ENCODE results near the gene MECR. TPM values are rescaled to one million over a fixed set of nuclear protein-coding genes. Genes with fewer than 3 reads are reported as not detected.

The MECR gene
- total and polyA plus RNA-seq, 10 of the 15 experiments (the other 5 are each of a cell fraction or from before 2014, with no cell fraction given), result 7.6 to 66.3 (median 38.7) TPM

- no peak for TF ChIP-seq SKIL (IDR thresholded peaks at IDR 0.05; ENCODE audit: low read depth, poor library complexity, severe bottlenecking)
- TF ChIP-seq IKZF1 (conservative IDR thresholded peaks at IDR 0.05), result peak; percentile 78
- TF ChIP-seq NFYB (IDR thresholded peaks at IDR 0.05; ENCODE audit: insufficient read depth, low read depth, low read length), result 0 out of 2 replicates have a peak, but pooled peaks have one; percentile 13
- peak; percentile 81 for TF ChIP-seq GATAD2B (conservative IDR thresholded peaks at IDR 0.05; ENCODE audit: low read depth)
- 0 out of 2 replicates have a peak, but pooled peaks have one; percentile 61 for TF ChIP-seq ESRRA (IDR thresholded peaks at IDR 0.05; ENCODE audit: low read length)
- peak; percentile 68 for TF ChIP-seq MXI1 (IDR thresholded peaks at IDR 0.05; ENCODE audit: low read depth, low read length)
- no peak for TF ChIP-seq HDAC2 (IDR thresholded peaks at IDR 0.05)
- no peak for TF ChIP-seq FOXM1 (IDR thresholded peaks at IDR 0.05; ENCODE audit: low read depth, low read length)
- peak; percentile 57 for TF ChIP-seq RUNX3 (IDR thresholded peaks at IDR 0.05; ENCODE audit: low read length)
- TF ChIP-seq NFYA (IDR thresholded peaks at IDR 0.05; ENCODE audit: borderline replicate concordance, low read depth, low read length), result no peak
- peak; percentile 57; the same call in 1 of the 2 replicates for TF ChIP-seq BRCA1 (IDR thresholded peaks at IDR 0.05; ENCODE audit: low read depth, low read length)
- TF ChIP-seq SP1 (IDR thresholded peaks at IDR 0.05; ENCODE audit: low read depth, low read length), result peak; percentile 62
- TF ChIP-seq TCF12 (IDR thresholded peaks at IDR 0.05; ENCODE audit: low read depth, low read length), result peak; percentile 83
- no peak for TF ChIP-seq CHD4 (IDR thresholded peaks at IDR 0.05)
- TF ChIP-seq ATF3 (IDR thresholded peaks at IDR 0.05; ENCODE audit: borderline replicate concordance, extremely low read depth, low read depth, low read length), result no peak
- TF ChIP-seq TARDBP (IDR thresholded peaks at IDR 0.05; ENCODE audit: borderline replicate concordance), result no peak; the same call in 1 of the 2 replicates
- peak; percentile 44 for TF ChIP-seq HCFC1 (IDR thresholded peaks at IDR 0.05; ENCODE audit: low read length)
- no peak for TF ChIP-seq MYC (IDR thresholded peaks at IDR 0.05; ENCODE audit: insufficient read depth, insufficient read length, insufficient replicate concordance, low read length, severe bottlenecking)
- peak; percentile 75 to 81; a peak in 3 of 4 replicates for TF ChIP-seq BHLHE40 (IDR thresholded peaks at IDR 0.05; ENCODE audit: borderline replicate concordance in 1 of 2, low read depth in 2 of 2, low read length in 1 of 2)
- 0 out of 2 replicates have a peak, but pooled peaks have one; percentile 10 for TF ChIP-seq REST (IDR thresholded peaks at IDR 0.05; ENCODE audit: low read depth, low read length)
- no peak for TF ChIP-seq BMI1 (IDR thresholded peaks at IDR 0.05; ENCODE audit: borderline replicate concordance)
- TF ChIP-seq IKZF2 (IDR thresholded peaks at IDR 0.05), result peak in 1 of 2 experiments; percentile 49; a peak in 1 of 4 replicates
- no peak for TF ChIP-seq MTA2 (IDR thresholded peaks at IDR 0.05; ENCODE audit: low read depth)
- TF ChIP-seq NFIC (IDR thresholded peaks at IDR 0.05; ENCODE audit: low read depth, low read length), result no peak
These were observed 49.1 kb downstream of the MECR start, which contains the start of gene SRSF4 (continued) for GRCh38 chr1:29181413-29182225.
